Transverse colon (tissue), 4 donors: ENCODE data around the gene DOCK2. TPM values are rescaled to one million over a fixed set of nuclear protein-coding genes. Genes with fewer than 3 reads are reported as not detected.

Source experiments
- DNase-seq: peaks from one replicate; pipeline ENCODE4 v3.0.0-alpha.2; 2019
- H3K27ac ChIP-seq, 4 donors: fragments of 200-600 bp; sonication (generic); 2 replicates each; pipeline ENCODE4 v1.5.1; 2016 to 2018; ENCODE audit warnings: inconsistent platforms in 4 of 4
- H3K27me3 ChIP-seq: fragments of 200-600 bp; sonication (generic); 2 replicates; pipeline ENCODE4 v1.5.1; 2017; ENCODE audit warnings: inconsistent platforms
- H3K36me3 ChIP-seq, 4 donors: fragments of 200-600 bp; sonication (generic); 2 replicates each; pipeline ENCODE4 v1.5.1; 2017 to 2019; ENCODE audit warnings: inconsistent platforms in 4 of 4
- H3K4me1 ChIP-seq, 4 donors: fragments of 200-600 bp; sonication (generic); 2 replicates each; pipeline ENCODE4 v1.5.1; 2017 to 2020; ENCODE audit warnings: inconsistent platforms in 4 of 4
- H3K4me3 ChIP-seq, 4 donors: fragments of 200-600 bp; sonication (generic); 1 replicate in 1 of 4; 2 replicates in 3 of 4; pipeline versions ENCODE4 v1.5.1 to v1.6.1; 2017 to 2019; ENCODE audit warnings: inconsistent platforms in 4 of 4
- H3K9me3 ChIP-seq, 2 donors: fragments of 200-600 bp; sonication (generic); 2 replicates each; pipeline ENCODE4 v1.5.1; 2017 to 2019; ENCODE audit warnings: inconsistent platforms in 2 of 2
- CTCF ChIP-seq, 5 experiments: fragments of 200-600 bp in 3 of 5; fragments of 450-650 bp in 2 of 5; sonication (generic) in 3 of 5; IDR thresholded peaks; 1 replicate in 2 of 5; 2 replicates in 3 of 5; pipeline ENCODE4 v1.5.1; 2016 to 2017; ENCODE audit warnings: antibody characterized with exemption in 5 of 5, inconsistent platforms in 3 of 5, mild to moderate bottlenecking in 2 of 5, moderate library complexity in 1 of 5
- EP300 ChIP-seq: sonication (generic); formaldehyde crosslinking; IDR thresholded peaks from one replicate; pipeline ENCODE4 v1.6.1; 2017; ENCODE audit warnings: antibody characterized with exemption, low read depth
- POLR2A ChIP-seq: fragments of 450-650 bp; IDR thresholded peaks from one replicate; pipeline ENCODE4 v1.6.1; 2016; ENCODE audit warnings: antibody characterized with exemption, mild to moderate bottlenecking, moderate library complexity
- POLR2AphosphoS5 ChIP-seq, 3 donors: sonication (generic); formaldehyde crosslinking; IDR thresholded peaks; one replicate each; pipeline ENCODE4 v1.6.1; 2016; ENCODE audit warnings: antibody characterized with exemption in 3 of 3
- WGBS, 2 donors: methylation state at CpG; one replicate each; pipeline ENCODE4 v1.1.5; 2018; ENCODE audit warnings: low coverage in 1 of 2; 5-methylcytosine and 5-hydroxymethylcytosine counted together
- in situ Hi-C, 4 donors: fragments of 200-750 bp; cut with MboI; loops; one replicate each; pipeline versions ENCODE4 v1.15.0 to v1.15.1; 2017; ENCODE audit warnings: low sequenced_read_pairs in 3 of 4, low pct_ligation_motif_present in 1 of 4, low pct_unique_long_range_greater_than_20kb in 1 of 4
- intact Hi-C: fragments of 100-400 bp; cut with DNase I; formaldehyde crosslinking; loops from one replicate; pipeline ENCODE4 v1.15.1; 2023; ENCODE audit warnings: low total_unique reads
- total RNA-seq, 4 donors: library from RNA; depleted of rRNA; stranded (reverse); fragments of >200 nt; gene quantifications; one replicate each; pipeline ENCODE4 v1.1.0, GENCODE V29; 2016

Gene DOCK2
- total RNA-seq, 4 donors from 2014 or later = 8.3 to 24.0 (median 14.3) TPM

GRCh38 chr5:169735913-169736312 lies 98.8 kb downstream of the DOCK2 start:
- no peaks in the 10 kb centered on the region for H3K9me3 ChIP-seq

GRCh38 chr5:169736653-169737052 lies 99.6 kb downstream of the DOCK2 start:
- 78 to 82% methylated on average over 2 of the region's 2 CpGs for WGBS, 2 donors
- no peaks in the 10 kb centered on the region for H3K9me3 ChIP-seq
- no peaks in the 10 kb centered on the region for H3K36me3 ChIP-seq
- no peaks in the 10 kb centered on the region for H3K27me3 ChIP-seq
- H3K4me1 ChIP-seq = no peaks in the 10 kb centered on the region
- H3K4me3 ChIP-seq = no peak overlapping the region
- intact Hi-C loops = no loop called here
- TF ChIP-seq POLR2A = no peak
- TF ChIP-seq POLR2AphosphoS5 (IDR thresholded peaks at IDR 0.05) = no peak
- no peak for TF ChIP-seq CTCF (IDR thresholded peaks at IDR 0.05)
- no peak for TF ChIP-seq EP300
- no peak overlapping the region for H3K27ac ChIP-seq
- in situ Hi-C loops = no loop called here
- no peak for DNase-seq

More at GRCh38 chr5:169735913-169736312, 98.8 kb downstream of the DOCK2 start:
- H3K4me1 ChIP-seq = no peaks in the 10 kb centered on the region
- no peak overlapping the region for H3K27ac ChIP-seq
- intact Hi-C loops = no loop called here
- no peaks in the 10 kb centered on the region for H3K27me3 ChIP-seq
- H3K4me3 ChIP-seq = no peak overlapping the region
- TF ChIP-seq EP300 (no peak), POLR2AphosphoS5 (IDR thresholded peaks at IDR 0.05) (no peak), POLR2A (no peak), CTCF (IDR thresholded peaks at IDR 0.05) (no peak)
- DNase-seq = no peak
- in situ Hi-C loops = no loop called here
- WGBS, 2 donors = 89% methylated on average over 3 of the region's 3 CpGs; no CpG with 5 or more reads in 1 of the 2 donors
- no peaks in the 10 kb centered on the region for H3K36me3 ChIP-seq

GRCh38 chr5:169740435-169740834 lies 103.4 kb downstream of the DOCK2 start:
- DNase-seq = no peak
- WGBS, 2 donors = 60% methylated on average over 3 of the region's 3 CpGs; no CpG with 5 or more reads in 1 of the 2 donors
- H3K27me3 ChIP-seq = no peaks in the 10 kb centered on the region
- no peaks in the 10 kb centered on the region for H3K36me3 ChIP-seq
- no peak overlapping the region for H3K4me3 ChIP-seq
- intact Hi-C loops (no loop called here), in situ Hi-C loops (no loop called here)
- H3K4me1 ChIP-seq = no peaks in the 10 kb centered on the region
- H3K27ac ChIP-seq = no peak overlapping the region
- TF ChIP-seq EP300 = no peak
- no peak for TF ChIP-seq POLR2A
- no peak for TF ChIP-seq POLR2AphosphoS5 (IDR thresholded peaks at IDR 0.05)
- no peak for TF ChIP-seq CTCF (IDR thresholded peaks at IDR 0.05)
- no peaks in the 10 kb centered on the region for H3K9me3 ChIP-seq

GRCh38 chr5:169742771-169743296 lies 105.8 kb downstream of the DOCK2 start:
- H3K4me1 ChIP-seq = no peaks in the 10 kb centered on the region
- intact Hi-C loops (no loop called here), in situ Hi-C loops (no loop called here)
- no peak overlapping the region for H3K27ac ChIP-seq
- TF ChIP-seq POLR2A = no peak
- no peak for TF ChIP-seq CTCF (IDR thresholded peaks at IDR 0.05)
- no peak for TF ChIP-seq POLR2AphosphoS5 (IDR thresholded peaks at IDR 0.05)
- TF ChIP-seq EP300 = no peak
- H3K27me3 ChIP-seq = no peaks in the 10 kb centered on the region
- no peaks in the 10 kb centered on the region for H3K9me3 ChIP-seq
- H3K36me3 ChIP-seq = no peaks in the 10 kb centered on the region
- no peak overlapping the region for H3K4me3 ChIP-seq
- 75 to 86% methylated on average over 5 to 7 of the region's 7 CpGs for WGBS, 2 donors
- no peak for DNase-seq
